B cell (primary cell): ENCODE results near the gene WNT3A. TPM values are rescaled to one million over a fixed set of nuclear protein-coding genes. Genes with fewer than 3 reads are reported as not detected.

Experiments
- ATAC-seq: fragments of 200-7000 bp; cut with Tn5 transposase; one replicate; pipeline ENCODE4 v1.10.0; 2021; ENCODE audit warnings: low read depth, mild to moderate bottlenecking, moderate number of reproducible peaks, moderate library complexity
- CTCF ChIA-PET: fragments of 350-600 bp; sonication (Branson Sonifier 250); formaldehyde crosslinking; loops from one replicate; lab custom pipeline; 2021; ENCODE audit warnings: antibody characterized with exemption, inconsistent platforms; lab: Charles Lee
- POLR2A ChIA-PET: fragments of 350-600 bp; sonication (Branson Sonifier 250); formaldehyde crosslinking; loops from one replicate; lab custom pipeline; 2021; ENCODE audit warnings: antibody characterized with exemption; lab: Charles Lee
- DNase-seq: peaks from one replicate; pipeline ENCODE4 v3.0.0; 2013
- H2AFZ ChIP-seq: 2 replicates; pipeline ENCODE4 v1.6.1; 2012; ENCODE audit warnings: mild to moderate bottlenecking, low read depth, low read length; ENCODE audit not compliant: insufficient read depth, poor library complexity, severe bottlenecking
- H3K27ac ChIP-seq, 2 donors: 1 replicate in 1 of 2; 2 replicates in 1 of 2; pipeline ENCODE4 v1.5.1; 2012 to 2013; ENCODE audit warnings: low read length in 2 of 2, mild to moderate bottlenecking in 2 of 2, moderate library complexity in 1 of 2
- H3K27me3 ChIP-seq, 4 experiments: fragments of 200-600 bp in 1 of 4; sonication (generic) in 1 of 4; replicated peaks in 1 of 4; 1 replicate in 2 of 4; 2 replicates in 2 of 4; pipeline versions ENCODE4 v1.6.1 to v1.7.0; 2013 to 2016; ENCODE audit warnings: low read length in 3 of 4, mild to moderate bottlenecking in 2 of 4, mixed read lengths in 1 of 4, moderate library complexity in 1 of 4; ENCODE audit not compliant: insufficient read depth in 4 of 4, control insufficient read depth in 3 of 4; ENCODE audit errors: control extremely low read depth in 1 of 4
- H3K36me3 ChIP-seq, 2 experiments: replicated peaks in 1 of 2; 1 replicate in 1 of 2; 2 replicates in 1 of 2; pipeline versions ENCODE4 v1.6.1 to v1.7.1; 2013; ENCODE audit warnings: low read length in 1 of 2; ENCODE audit not compliant: insufficient read depth in 2 of 2, control insufficient read depth in 1 of 2; ENCODE audit errors: control extremely low read depth in 1 of 2, extremely low read depth in 1 of 2
- H3K4me1 ChIP-seq, 2 donors: fragments of 200-600 bp in 1 of 2; sonication (generic) in 1 of 2; 1 replicate in 1 of 2; 2 replicates in 1 of 2; pipeline versions ENCODE4 v1.5.1 to v1.6.1; 2013 to 2017; ENCODE audit warnings: low read length in 2 of 2; ENCODE audit not compliant: control insufficient read depth in 2 of 2, insufficient read depth in 2 of 2
- H3K4me2 ChIP-seq: replicated peaks from 2 replicates; pipeline ENCODE3; 2012; ENCODE audit warnings: mild to moderate bottlenecking, low read depth, low read length; ENCODE audit not compliant: poor library complexity, severe bottlenecking
- H3K4me3 ChIP-seq, 5 experiments: fragments of 200-600 bp in 1 of 5; sonication (generic) in 1 of 5; 1 replicate in 3 of 5; 2 replicates in 2 of 5; pipeline versions ENCODE4 v1.5.1 to v1.7.0; 2011 to 2016; ENCODE audit warnings: low read length in 4 of 5, mild to moderate bottlenecking in 4 of 5, low read depth in 2 of 5, control low read depth in 1 of 5, moderate library complexity in 1 of 5; ENCODE audit not compliant: insufficient read depth in 1 of 5; ENCODE audit errors: control extremely low read depth in 1 of 5, extremely low read depth in 1 of 5
- H3K79me2 ChIP-seq: fragments of 200-600 bp; sonication (generic); one replicate; pipeline ENCODE4 v1.6.0; 2016; ENCODE audit warnings: low read length; ENCODE audit not compliant: control insufficient read depth, insufficient read depth
- H3K9ac ChIP-seq: fragments of 200-600 bp; sonication (generic); 2 replicates; pipeline ENCODE4 v1.6.1; 2017; ENCODE audit warnings: mild to moderate bottlenecking, low read length, moderate library complexity
- H3K9me3 ChIP-seq, 3 donors: one replicate each; pipeline versions ENCODE4 v1.6.1 to v1.7.1; 2013; ENCODE audit warnings: low read length in 2 of 3; ENCODE audit not compliant: control insufficient read depth in 2 of 3, insufficient read depth in 1 of 3; ENCODE audit errors: control extremely low read depth in 1 of 3
- H4K20me1 ChIP-seq: 2 replicates; pipeline ENCODE4 v1.6.0; 2012; ENCODE audit warnings: mild to moderate bottlenecking, low read length; ENCODE audit not compliant: insufficient read depth, control insufficient read depth, poor library complexity, severe bottlenecking
- H3K27ac Mint-ChIP-seq: one replicate; pipeline ENCODE4 v1.8.0; 2021; ENCODE audit warnings: mixed read lengths
- H3K27me3 Mint-ChIP-seq: one replicate; pipeline ENCODE4 v1.8.0; 2021; ENCODE audit warnings: mixed read lengths
- H3K4me1 Mint-ChIP-seq: one replicate; pipeline ENCODE4 v1.8.0; 2021; ENCODE audit warnings: mixed read lengths
- H3K4me3 Mint-ChIP-seq: one replicate; pipeline ENCODE4 v1.8.0; 2021; ENCODE audit warnings: mixed read lengths
- H3K9me3 Mint-ChIP-seq: one replicate; pipeline ENCODE4 v1.8.0; 2022; ENCODE audit warnings: mixed read lengths; ENCODE audit not compliant: insufficient read depth
- EZH2 ChIP-seq: IDR thresholded peaks from 2 replicates; pipeline ENCODE4 v1.6.1; 2012; ENCODE audit warnings: borderline replicate concordance, low read depth, mild to moderate bottlenecking, moderate library complexity, low read length; ENCODE audit not compliant: insufficient read depth, poor library complexity, severe bottlenecking
- WGBS: methylation state at CpG from one replicate; pipeline ENCODE4 v1.1.5; 2013; ENCODE audit warnings: missing lambda C conversion rate; ENCODE audit not compliant: insufficient coverage; 5-methylcytosine and 5-hydroxymethylcytosine counted together
- intact Hi-C: fragments of 100-400 bp; cut with micrococcal nuclease; formaldehyde crosslinking; loops from one replicate; pipeline ENCODE4 v1.10.0; 2022
- polyA plus RNA-seq: library from polyadenylated mRNA; depleted of rRNA; stranded (reverse); fragments of >200 nt; gene quantifications from 2 replicates; pipeline ENCODE4 v1.2.3, GENCODE V29; 2012
- total RNA-seq, 2 donors: library from RNA; stranded (reverse); fragments of 120-200 nt in 1 of 2; gene quantifications; 1 replicate in 1 of 2; 2 replicates in 1 of 2; pipeline versions ENCODE4 v1.2.3 to v1.2.4, GENCODE V29; 2013 to 2022
- TF ChIP-seq, protein P1 (sequence below): fragments of 200-600 bp; IDR thresholded peaks from one replicate; pipeline ENCODE4 v1.8.0; 2022; ENCODE audit warnings: antibody characterized with exemption, mild to moderate bottlenecking

WNT3A gene
- total and polyA plus RNA-seq, 2 donors (not counting 1 experiment from before 2014, with no cell fraction given) = 0.03 TPM; not detected in 1

DNA sequence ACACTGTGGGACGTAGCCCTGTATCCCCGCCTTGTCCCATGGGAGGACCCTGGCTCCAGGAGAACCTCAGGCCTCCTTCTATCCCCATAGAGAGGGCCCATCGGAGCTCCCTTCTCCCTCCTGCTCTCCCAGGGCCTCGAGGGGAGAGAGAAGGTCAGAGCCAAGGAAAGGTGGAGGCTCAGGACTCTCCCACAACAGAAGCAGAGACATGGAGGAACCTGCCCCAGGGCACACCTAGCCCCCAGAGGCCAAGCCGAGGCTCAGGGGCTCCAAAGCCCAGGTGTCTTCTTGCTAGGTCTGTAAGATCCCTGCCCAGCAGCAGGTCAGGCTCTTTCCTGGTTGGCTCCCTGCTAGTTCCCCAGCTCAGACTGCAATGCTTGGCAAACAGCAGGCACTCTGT lies 41.3 kb downstream of the WNT3A start:
- CTCF ChIA-PET = no interaction called here
- WGBS = 75% methylated on average over 1 of the region's 5 CpGs

DNA sequence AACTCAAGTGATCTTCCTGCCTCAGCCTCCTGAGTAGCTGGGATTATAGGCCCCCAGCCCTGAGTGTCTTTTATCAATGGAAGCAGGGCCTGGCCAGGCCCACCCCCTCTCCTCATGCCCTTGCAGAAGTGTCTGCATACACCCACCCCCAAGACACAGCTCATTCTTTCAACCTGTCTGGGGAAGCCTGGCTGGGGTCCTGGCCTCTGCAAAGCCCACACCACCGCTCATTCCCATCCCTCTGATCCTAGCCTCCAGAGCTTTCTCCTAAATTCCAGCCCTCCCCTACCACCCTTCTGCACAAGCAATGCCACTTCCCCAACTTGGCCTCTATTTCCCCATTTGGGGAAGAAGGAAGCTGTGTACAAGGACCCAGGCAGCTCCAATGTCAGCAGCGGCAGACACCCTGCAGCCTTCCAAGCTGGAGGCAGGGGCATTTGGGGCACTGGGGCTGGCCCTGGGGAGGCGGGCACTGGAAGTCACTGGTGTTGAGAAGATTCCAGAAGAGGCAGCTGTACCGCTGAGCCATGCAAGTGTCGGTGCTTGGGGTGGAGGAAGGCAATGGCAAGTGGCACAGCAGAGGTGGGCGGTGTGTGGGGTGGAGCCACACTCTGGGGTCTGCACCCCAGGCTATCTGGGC lies 42.0 kb downstream of the WNT3A start:
- Histone ChIP-seq H3K36me3 (no peaks in the 10 kb centered on the region), H3K4me2 (no peak overlapping the region), H3K27me3 (peaks cover 0 to 4% (median 4%) of the 10 kb centered on the region in 4 experiments), H2AFZ (no peak overlapping the region), H3K9ac (no peak overlapping the region), H4K20me1 (no peaks in the 10 kb centered on the region), H3K79me2 (no peaks in the 10 kb centered on the region), H3K4me1 (no peaks in the 10 kb centered on the region), H3K27ac (no peak overlapping the region), H3K9me3 (peaks cover 0 to 5% (median 0%) of the 10 kb centered on the region in 3 donors), H3K4me3 (no peak overlapping the region)
- Mint-ChIP-seq H3K4me3 (no peak overlapping the region), H3K9me3 (no peaks in the 10 kb centered on the region), H3K4me1 (no peaks in the 10 kb centered on the region), H3K27me3 (peaks cover 35% of the 10 kb centered on the region), H3K27ac (no peak overlapping the region)
- no peak for DNase-seq
- CTCF ChIA-PET = no interaction called here
- WGBS = 91% methylated on average over 6 of the region's 6 CpGs
- no peak for ATAC-seq
- TF ChIP-seq EZH2 = no peak
- TF ChIP-seq, protein P1, sequence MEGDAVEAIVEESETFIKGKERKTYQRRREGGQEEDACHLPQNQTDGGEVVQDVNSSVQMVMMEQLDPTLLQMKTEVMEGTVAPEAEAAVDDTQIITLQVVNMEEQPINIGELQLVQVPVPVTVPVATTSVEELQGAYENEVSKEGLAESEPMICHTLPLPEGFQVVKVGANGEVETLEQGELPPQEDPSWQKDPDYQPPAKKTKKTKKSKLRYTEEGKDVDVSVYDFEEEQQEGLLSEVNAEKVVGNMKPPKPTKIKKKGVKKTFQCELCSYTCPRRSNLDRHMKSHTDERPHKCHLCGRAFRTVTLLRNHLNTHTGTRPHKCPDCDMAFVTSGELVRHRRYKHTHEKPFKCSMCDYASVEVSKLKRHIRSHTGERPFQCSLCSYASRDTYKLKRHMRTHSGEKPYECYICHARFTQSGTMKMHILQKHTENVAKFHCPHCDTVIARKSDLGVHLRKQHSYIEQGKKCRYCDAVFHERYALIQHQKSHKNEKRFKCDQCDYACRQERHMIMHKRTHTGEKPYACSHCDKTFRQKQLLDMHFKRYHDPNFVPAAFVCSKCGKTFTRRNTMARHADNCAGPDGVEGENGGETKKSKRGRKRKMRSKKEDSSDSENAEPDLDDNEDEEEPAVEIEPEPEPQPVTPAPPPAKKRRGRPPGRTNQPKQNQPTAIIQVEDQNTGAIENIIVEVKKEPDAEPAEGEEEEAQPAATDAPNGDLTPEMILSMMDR = no peak
- intact Hi-C loops = no loop called here
- POLR2A ChIA-PET = no interaction called here

More for the DNA sequence above, 41.3 kb downstream of the WNT3A start:
- peaks cover 29% of the 10 kb centered on the region for H3K27me3 Mint-ChIP-seq
- peaks cover 0 to 4% (median 0%) of the 10 kb centered on the region in 3 donors for H3K9me3 ChIP-seq
- intact Hi-C loops = no loop called here
- POLR2A ChIA-PET = no interaction called here
- H3K27ac Mint-ChIP-seq = no peak overlapping the region
- H2AFZ ChIP-seq = no peak overlapping the region
- no peaks in the 10 kb centered on the region for H3K9me3 Mint-ChIP-seq
- no peaks in the 10 kb centered on the region for H3K79me2 ChIP-seq
- H3K4me1 ChIP-seq = no peaks in the 10 kb centered on the region
- H3K27me3 ChIP-seq = peaks cover 0 to 3% (median 1%) of the 10 kb centered on the region in 4 experiments
- no peak overlapping the region for H3K4me3 Mint-ChIP-seq
- no peaks in the 10 kb centered on the region for H4K20me1 ChIP-seq
- no peak for DNase-seq
- ATAC-seq = no peak
- no peak overlapping the region for H3K4me2 ChIP-seq
- H3K4me3 ChIP-seq = no peak overlapping the region
- H3K27ac ChIP-seq = no peak overlapping the region
- no peaks in the 10 kb centered on the region for H3K4me1 Mint-ChIP-seq
- TF ChIP-seq, protein P1 = no peak
- no peaks in the 10 kb centered on the region for H3K36me3 ChIP-seq
- H3K9ac ChIP-seq = no peak overlapping the region
